Stimulated activated CD4-positive, alpha-beta T cell treated with anti-CD3 and anti-CD28 coated beads, Interleukin-1b, Interleukin-23, amount 100 ng/mL, for 1 hour (primary cell): ENCODE data around the gene TRPV5.

ENCODE experiments used
- DNase-seq, 2 donors: peaks; one replicate each; pipeline ENCODE4 v3.0.0-alpha.2; 2020; ENCODE audit warnings: low read depth in 2 of 2

The TRPV5 gene

GRCh38 chr7:142885311-142886230, 48.0 kb downstream of the TRPV5 start, which contains the start of gene TRPV6:
Gene TRPV6 (minus strand): TSS chr7:142885745.
- DNase-seq, result no peak

- no peak for DNase-seq
These were observed 49.3 kb downstream of the TRPV5 start for GRCh38 chr7:142884286-142884640.

GRCh38 chr7:142883571-142884285, 49.8 kb downstream of the TRPV5 start:
- no peak for DNase-seq

GRCh38 chr7:142883145-142883544, 50.4 kb downstream of the TRPV5 start:
- no peak for DNase-seq

GRCh38 chr7:142882338-142882678, 51.2 kb downstream of the TRPV5 start:
- no peak for DNase-seq

- DNase-seq, result no peak
These were observed 51.8 kb downstream of the TRPV5 start for GRCh38 chr7:142881586-142882337.

- DNase-seq, result peak in 1 of 2 donors; percentile 8
These were observed 52.6 kb downstream of the TRPV5 start for GRCh38 chr7:142880876-142881505.

GRCh38 chr7:142879060-142879459, 54.5 kb downstream of the TRPV5 start:
- no peak for DNase-seq

GRCh38 chr7:142878315-142878714, 55.2 kb downstream of the TRPV5 start:
- no peak for DNase-seq

- no peak for DNase-seq
These were observed 56.3 kb downstream of the TRPV5 start for GRCh38 chr7:142876991-142877910.

GRCh38 chr7:142876236-142876960, 57.1 kb downstream of the TRPV5 start:
- DNase-seq, result no peak

GRCh38 chr7:142875456-142875855, 58.1 kb downstream of the TRPV5 start:
- no peak for DNase-seq

GRCh38 chr7:142874837-142875236, 58.7 kb downstream of the TRPV5 start:
- DNase-seq, result no peak

GRCh38 chr7:142874409-142874808, 59.1 kb downstream of the TRPV5 start:
- no peak for DNase-seq

GRCh38 chr7:142873871-142874270, 59.7 kb downstream of the TRPV5 start:
- no peak for DNase-seq

GRCh38 chr7:142873281-142873784, 60.2 kb downstream of the TRPV5 start:
- DNase-seq, result no peak

- no peak for DNase-seq
These were observed 61.4 kb downstream of the TRPV5 start for GRCh38 chr7:142872106-142872675.

- no peak for DNase-seq
These were observed 62.1 kb downstream of the TRPV5 start for GRCh38 chr7:142871260-142872105.
